ENCODE results near the gene ARR3.
"Not testable (repeated sequence)": the region's sequence is repeated elsewhere in the genome, so short reads cannot be mapped to it uniquely, and the experiment has no call there.

The ARR3 gene

GRCh38 chrX:70241501-70241900 is 26.6 kb upstream of the ARR3 start:
- TF ChIP-seq CTCF (IDR thresholded peaks at IDR 0.05; ENCODE audit: borderline replicate concordance, insufficient read depth, low read depth, low read length), result no peak
- H3K4me3 ChIP-seq (ENCODE audit: low read depth, low read length), result no peak overlapping the region

GRCh38 chrX:70243601-70244000 is 24.5 kb upstream of the ARR3 start:
- H3K4me3 ChIP-seq (ENCODE audit: low read depth, low read length), result not testable (repeated sequence)

GRCh38 chrX:70244881-70245280 is 23.3 kb upstream of the ARR3 start:
- H3K4me3 ChIP-seq (ENCODE audit: low read depth, low read length), result no peak overlapping the region
- no peak for TF ChIP-seq CTCF (IDR thresholded peaks at IDR 0.05; ENCODE audit: borderline replicate concordance, insufficient read depth, low read depth, low read length)

- no peak for TF ChIP-seq CTCF (IDR thresholded peaks at IDR 0.05; ENCODE audit: borderline replicate concordance, insufficient read depth, low read depth, low read length)
- no peak overlapping the region for H3K4me3 ChIP-seq (ENCODE audit: low read depth, low read length)
Observed at GRCh38 chrX:70247252-70247651, 20.9 kb upstream of the ARR3 start.

GRCh38 chrX:70252491-70252890 is 15.6 kb upstream of the ARR3 start:
- TF ChIP-seq CTCF (IDR thresholded peaks at IDR 0.05; ENCODE audit: borderline replicate concordance, insufficient read depth, low read depth, low read length), result no peak
- no peak overlapping the region for H3K4me3 ChIP-seq (ENCODE audit: low read depth, low read length)

GRCh38 chrX:70253377-70254062 is 14.6 kb upstream of the ARR3 start:
- no peak for TF ChIP-seq CTCF (IDR thresholded peaks at IDR 0.05; ENCODE audit: borderline replicate concordance, insufficient read depth, low read depth, low read length)
- no peak overlapping the region for H3K4me3 ChIP-seq (ENCODE audit: low read depth, low read length)

GRCh38 chrX:70254063-70254400 is 14.1 kb upstream of the ARR3 start:
- no peak for TF ChIP-seq CTCF (IDR thresholded peaks at IDR 0.05; ENCODE audit: borderline replicate concordance, insufficient read depth, low read depth, low read length)
- H3K4me3 ChIP-seq (ENCODE audit: low read depth, low read length), result no peak overlapping the region

- no peak overlapping the region for H3K4me3 ChIP-seq (ENCODE audit: low read depth, low read length)
- TF ChIP-seq CTCF (IDR thresholded peaks at IDR 0.05; ENCODE audit: borderline replicate concordance, insufficient read depth, low read depth, low read length), result no peak
Observed at GRCh38 chrX:70254909-70255308, 13.2 kb upstream of the ARR3 start.

All from GM12875 (cell line).